GM12878 (cell line): ENCODE data around the gene ASB2. TPM values are rescaled to one million over a fixed set of nuclear protein-coding genes. Genes with fewer than 3 reads are reported as not detected.

Experiments
- ATAC-seq: fragments of 200-7000 bp; cut with Tn5 transposase; 3 replicates; pipeline ENCODE4 v1.9.1; 2020; ENCODE audit warnings: mild to moderate bottlenecking, moderate library complexity
- BruUV-seq: library from RNA; stranded (reverse); fragments of 400-500 nt; replicated peaks from 2 replicates; lab custom pipeline; 2021; lab: Mats Ljungman, UMichigan
- CTCF ChIA-PET: fragments of 300-600 bp; sonication (Branson Sonifier 250); formaldehyde crosslinking; extraction: SDS; loops from one replicate; lab custom pipeline; 2021; ENCODE audit warnings: inconsistent platforms; lab: Yijun Ruan, JAX
- POLR2A ChIA-PET: fragments of 350-600 bp; formaldehyde crosslinking; extraction: SDS; loops from one replicate; lab custom pipeline; 2021; ENCODE audit warnings: inconsistent platforms; lab: Charles Lee
- RAD21 ChIA-PET: fragments of 300-600 bp; sonication (Branson Sonifier 250); formaldehyde crosslinking; loops from one replicate; lab custom pipeline; 2023; ENCODE audit warnings: antibody characterized with exemption; ENCODE audit not compliant: unreplicated experiment; lab: Charles Lee
- SMC1A ChIA-PET: fragments of 300-600 bp; sonication (Branson Sonifier 250); formaldehyde crosslinking; loops from one replicate; lab custom pipeline; 2023; ENCODE audit not compliant: unreplicated experiment, uncharacterized antibody; lab: Charles Lee
- DNase-seq: peaks from one replicate; pipeline ENCODE4 v3.0.0-alpha.2; 2011; ENCODE audit warnings: low read depth, low spot score
- FAIRE-seq: peaks from 3 replicates; lab custom pipeline; 2011; peaks lifted over from hg19 to GRCh38; lab: Jason Lieb, UNC
- H2AFZ ChIP-seq: 2 replicates; pipeline ENCODE4 v1.6.0; 2011; ENCODE audit warnings: low read depth, low read length, control low read depth; ENCODE audit not compliant: control insufficient read depth
- H3K27ac ChIP-seq: 2 replicates; pipeline ENCODE4 v1.5.1; 2011; ENCODE audit warnings: control low read depth; ENCODE audit not compliant: control insufficient read depth, insufficient read depth
- H3K27me3 ChIP-seq, 2 experiments: replicated peaks in 1 of 2; 2 replicates each; pipeline versions ENCODE4 v1.6.0 to v1.6.1; 2011; ENCODE audit warnings: low read length in 1 of 2; ENCODE audit not compliant: control insufficient read depth in 2 of 2, insufficient read depth in 2 of 2
- H3K36me3 ChIP-seq, 2 experiments: 2 replicates each; pipeline ENCODE4 v1.5.1; 2011; ENCODE audit warnings: low read length in 1 of 2; ENCODE audit not compliant: control insufficient read depth in 2 of 2, insufficient read depth in 2 of 2
- H3K4me1 ChIP-seq: 2 replicates; pipeline ENCODE4 v1.6.1; 2011; ENCODE audit warnings: mild to moderate bottlenecking, low read length, moderate library complexity, mixed read lengths; ENCODE audit not compliant: control insufficient read depth, insufficient read depth
- H3K4me2 ChIP-seq: 2 replicates; pipeline ENCODE4 v1.6.0; 2011; ENCODE audit warnings: control low read depth; ENCODE audit not compliant: control insufficient read depth, insufficient read depth
- H3K4me3 ChIP-seq: fragments of 200-600 bp; sonication (generic); 2 replicates; pipeline ENCODE4 v1.5.1; 2016
- H3K79me2 ChIP-seq: 2 replicates; pipeline ENCODE4 v1.6.0; 2011; ENCODE audit warnings: low read length; ENCODE audit not compliant: control insufficient read depth, insufficient read depth
- H3K9ac ChIP-seq: 2 replicates; pipeline ENCODE4 v1.8.0; 2011; ENCODE audit warnings: low read length, control low read depth, mixed read lengths; ENCODE audit not compliant: control insufficient read depth, insufficient read depth
- H3K9me3 ChIP-seq: replicated peaks from 3 replicates; pipeline ENCODE4 v1.5.1; 2011; ENCODE audit warnings: mild to moderate bottlenecking, low read length; ENCODE audit not compliant: control insufficient read depth, insufficient read depth
- H4K20me1 ChIP-seq: 2 replicates; pipeline ENCODE4 v1.6.0; 2011; ENCODE audit not compliant: control insufficient read depth, insufficient read depth
- EGR1 ChIP-seq, 2 experiments: IDR thresholded peaks; 1 replicate in 1 of 2; 2 replicates in 1 of 2; pipeline ENCODE4 v1.6.1; 2011 to 2012; ENCODE audit warnings: low read depth in 2 of 2, low read length in 2 of 2, borderline replicate concordance in 1 of 2, mild to moderate bottlenecking in 1 of 2, moderate library complexity in 1 of 2
- HDGF ChIP-seq: fragments of 450-650 bp; IDR thresholded peaks from 2 replicates; pipeline ENCODE4 v1.6.1; 2016; ENCODE audit warnings: antibody characterized with exemption
- RB1 ChIP-seq: fragments of 450-650 bp; formaldehyde crosslinking; IDR thresholded peaks from 2 replicates; pipeline ENCODE4 v1.6.1; 2017; ENCODE audit warnings: mild to moderate bottlenecking, borderline replicate concordance
- RELA ChIP-seq: fragments of 450-650 bp; IDR thresholded peaks from 2 replicates; pipeline ENCODE4 v1.8.0; 2014; ENCODE audit warnings: borderline replicate concordance; ENCODE audit not compliant: partially characterized antibody
- WGBS: methylation state at CpG from one replicate; pipeline ENCODE4 v1.1.6; 2016; ENCODE audit warnings: low lambda C conversion rate; ENCODE audit not compliant: insufficient replicate concordance, insufficient coverage; ENCODE audit errors: missing lambda C conversion rate; 5-methylcytosine and 5-hydroxymethylcytosine counted together
- in situ Hi-C: fragments of 300-500 bp; cut with MboI; formaldehyde crosslinking; loops from 9 replicates; pipeline ENCODE4 v1.14.3; 2018; ENCODE audit warnings: mixed read lengths
- intact Hi-C: fragments of 100-400 bp; cut with micrococcal nuclease; formaldehyde crosslinking; loops from one replicate; pipeline ENCODE4 v1.14.2; 2022; ENCODE audit not compliant: unreplicated experiment
- polyA plus RNA-seq, 11 experiments: library from polyadenylated mRNA; depleted of rRNA in 4 of 11; unstranded in 6 of 11; stranded (reverse) in 5 of 11; fragments of >200 nt; fragmentation: Nextera tagmentation in 4 of 11; fragmentation: Illumina TruSeq in 1 of 11; extraction: Ambion mirVana in 4 of 11; extraction: Trizol in 1 of 11; gene quantifications; 1 replicate in 1 of 11; 2 replicates in 10 of 11; pipeline versions ENCODE4 v1.2.1 to v1.2.3, GENCODE V29; 2011 to 2016; ENCODE audit warnings: inconsistent platforms in 2 of 11, missing spikeins in 2 of 11, low read depth in 1 of 11
- total RNA-seq, 4 experiments: library from RNA; depleted of rRNA in 3 of 4; stranded (reverse); fragments of >200 nt in 3 of 4; fragmentation: Illumina TruSeq in 1 of 4; extraction: Trizol in 1 of 4; gene quantifications; 2 replicates each; pipeline versions ENCODE4 v1.2.1 to v1.2.3, GENCODE V29; 2013 to 2021

ASB2 gene
- total and polyA plus RNA-seq, 10 of the 15 experiments (the other 5 are each of a cell fraction or from before 2014, with no cell fraction given): 3.0 to 54.8 (median 33.5) TPM

DNA sequence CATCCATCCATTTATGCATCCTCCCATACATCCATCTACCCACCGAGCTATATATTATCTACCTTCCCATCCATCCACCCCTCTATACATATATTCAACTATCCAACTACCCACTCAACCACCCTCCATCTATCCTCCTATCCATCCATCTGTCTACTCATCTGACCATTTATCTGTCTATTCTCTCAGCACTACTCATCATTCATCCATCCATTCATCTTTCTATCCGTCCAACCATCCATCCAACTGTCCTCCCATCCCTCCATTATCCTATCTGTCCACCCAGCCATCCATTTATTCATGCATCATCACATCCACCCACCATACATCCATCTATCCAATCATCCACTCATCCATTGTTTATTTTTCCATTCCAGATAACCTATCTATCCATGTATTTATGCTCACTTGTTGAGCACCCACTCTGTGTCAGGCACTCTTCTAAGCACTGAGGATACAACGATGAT lies 11.5 kb downstream of the ASB2 start:
- intact Hi-C loops: no loop called here

GRCh38 chr14:93964281-93964680 lies 12.1 kb downstream of the ASB2 start:
- in situ Hi-C loops (loop anchor here (25.0 kb wide), 2 partner anchors 1202 to 1698 kb away; no protein-coding TSS in a partner anchor), intact Hi-C loops (no loop called here)
- FAIRE-seq: no peak
- ChIA-PET CTCF (interaction anchor here (1.0 to 6.6 kb wide), 4 partner anchors 9 to 36 kb away, joined by 3 to 51 read pairs (median 15); no protein-coding TSS in a partner anchor), POLR2A (interaction anchor here (0.8 to 2.0 kb wide), 2 partner anchors 10 to 11 kb away, joined by 3 to 7 read pairs; no protein-coding TSS in a partner anchor), SMC1A (interaction anchor here (0.7 to 19.5 kb wide), 3 partner anchors 12 to 24 kb away, joined by 3 to 409 read pairs (median 3); partner anchors contain the start of gene ASB2), RAD21 (interaction anchor here (2.0 to 15.3 kb wide), 3 partner anchors 11 to 24 kb away, joined by 5 to 324 read pairs (median 20); partner anchors contain the start of gene ASB2)
- DNase-seq: no peak
- Histone ChIP-seq H3K4me1 (peaks cover 96% of the 10 kb centered on the region), H3K9me3 (no peaks in the 10 kb centered on the region; the same call in 1 of the 3 replicates), H3K9ac (no peak overlapping the region), H3K79me2 (no peaks in the 10 kb centered on the region), H3K4me2 (no peak overlapping the region), H3K27me3 (no peaks in the 10 kb centered on the region), H3K4me3 (no peak overlapping the region), H2AFZ (no peak overlapping the region), H3K27ac (0 out of 2 replicates have a peak overlapping the region, but pooled peaks have one; percentile 95), H4K20me1 (no peaks in the 10 kb centered on the region), H3K36me3 (no peaks in the 10 kb centered on the region)
- 82% methylated on average over 10 of the region's 10 CpGs for WGBS
- no TSS peak for BruUV-seq
- no peak for ATAC-seq
- no peak for TF ChIP-seq EGR1 (IDR thresholded peaks at IDR 0.05; ENCODE audit: borderline replicate concordance in 1 of 2, low read depth in 2 of 2, low read length in 2 of 2)

More for the DNA sequence above, 11.5 kb downstream of the ASB2 start:
- ATAC-seq (no peak), DNase-seq (no peak), FAIRE-seq (no peak)
- no peaks in the 10 kb centered on the region for H3K27me3 ChIP-seq
- CTCF ChIA-PET: interaction anchor here (1.0 to 4.1 kb wide), 3 partner anchors 9 to 25 kb away, joined by 3 to 27 read pairs (median 5); partner anchors contain the start of gene ASB2
- no peak overlapping the region for H3K4me2 ChIP-seq
- TF ChIP-seq RB1: no peak
- no peak for TF ChIP-seq RELA
- peak; percentile 84 for TF ChIP-seq HDGF
- no peak overlapping the region for H3K4me3 ChIP-seq
- H3K9me3 ChIP-seq: no peaks in the 10 kb centered on the region; the same call in 1 of the 3 replicates
- BruUV-seq: no TSS peak
- H3K79me2 ChIP-seq: no peaks in the 10 kb centered on the region
- H3K27ac ChIP-seq: no peak overlapping the region
- H4K20me1 ChIP-seq: no peaks in the 10 kb centered on the region
- no peak overlapping the region for H3K9ac ChIP-seq
- POLR2A ChIA-PET: interaction anchor here (0.8 to 2.0 kb wide), 6 partner anchors 8 to 22 kb away, joined by 3 to 7 read pairs (median 4); no protein-coding TSS in a partner anchor
- WGBS: 78% methylated on average over 3 of the region's 3 CpGs
- SMC1A ChIA-PET: interaction anchor here (0.7 to 1.6 kb wide), 7 partner anchors 10 to 52 kb away, joined by 3 to 6 read pairs (median 4); partner anchors contain the start of gene CCDC197
- peaks cover 98% of the 10 kb centered on the region for H3K4me1 ChIP-seq
- in situ Hi-C loops: loop anchor here (25.0 kb wide), 2 partner anchors 1203 to 1697 kb away; no protein-coding TSS in a partner anchor
- no peaks in the 10 kb centered on the region for H3K36me3 ChIP-seq
- RAD21 ChIA-PET: interaction anchor here (1.3 to 15.3 kb wide), 5 partner anchors 10 to 35 kb away, joined by 3 to 324 read pairs (median 8); partner anchors contain the start of gene ASB2
- no peak overlapping the region for H2AFZ ChIP-seq
